ENCODE data around the gene EFNB1. TPM values are rescaled to one million over a fixed set of nuclear protein-coding genes. Genes with fewer than 3 reads are reported as not detected.

Gene EFNB1
- total and polyA plus RNA-seq, 2 of the 4 experiments (the other 2 are of a cell fraction): 17.9 to 26.8 TPM

- in situ Hi-C loops (cut with MboI; ENCODE audit: low sequenced_read_pairs): loop anchor here (25.0 kb wide), 1 partner anchor 197 kb away; no protein-coding TSS in a partner anchor
- Histone ChIP-seq H3K9me3 (ENCODE audit: control insufficient read depth, insufficient read depth, low read length) (no peaks in the 10 kb centered on the region), H3K18ac (ENCODE audit: low read depth, low read length) (no peak overlapping the region), H3K23ac (ENCODE audit: low read depth, low read length) (no peak overlapping the region), H3K4ac (ENCODE audit: low read depth, low read length) (no peak overlapping the region), H2BK120ac (ENCODE audit: low read depth, low read length) (no peak overlapping the region), H2BK20ac (ENCODE audit: low read depth, low read length) (no peak overlapping the region), H2AK9ac (replicated peaks; ENCODE audit: low read depth, low read length, poor library complexity) (no peak overlapping the region), H2BK15ac (ENCODE audit: low read depth, low read length) (no peak overlapping the region), H2AFZ (replicated peaks; ENCODE audit: low read length, poor library complexity) (peak overlapping the region; percentile 23), H3K27me3 (ENCODE audit: control insufficient read depth, insufficient read depth, low read length) (no peaks in the 10 kb centered on the region; the same call in 1 of the 2 replicates), H3K9ac (ENCODE audit: low read depth, low read length) (no peak overlapping the region), H3K4me1 (ENCODE audit: control insufficient read depth, insufficient read depth, low read length) (peaks cover 3% of the 10 kb centered on the region; the same call in 1 of the 2 replicates), H3K56ac (ENCODE audit: extremely low read depth, insufficient read depth, low read length) (no peak overlapping the region), H2BK5ac (ENCODE audit: low read depth, low read length, poor library complexity, severe bottlenecking) (no peak overlapping the region), H3K4me2 (ENCODE audit: low read depth, low read length) (no peak overlapping the region), H4K91ac (ENCODE audit: insufficient read depth, low read depth, low read length) (no peak overlapping the region), H3K79me1 (ENCODE audit: low read depth in 1 of 2, low read length in 2 of 2) (peaks cover 0 to 24% of the 10 kb centered on the region in 2 experiments; a peak in 2 of 4 replicates), H4K20me1 (ENCODE audit: insufficient read depth, low read length) (peaks cover 28% of the 10 kb centered on the region), H2AK5ac (ENCODE audit: low read depth, low read length) (no peak overlapping the region), H3K9me1 (ENCODE audit: insufficient read depth, low read length) (peaks cover 5% of the 10 kb centered on the region; the same call in 1 of the 2 replicates), H3K27ac (ENCODE audit: insufficient read depth, low read length) (no peak overlapping the region), H3K36me3 (ENCODE audit: control insufficient read depth, insufficient read depth, low read length) (peaks cover 22% of the 10 kb centered on the region; the same call in 1 of the 2 replicates), H3K4me3 (ENCODE audit: insufficient read depth, low read depth, low read length) (no peak overlapping the region), H3K14ac (replicated peaks; ENCODE audit: low read depth, low read length) (no peak overlapping the region), H4K5ac (ENCODE audit: low read depth, low read length) (no peak overlapping the region), H4K8ac (ENCODE audit: low read depth in 2 of 2, low read length in 2 of 2) (no peak overlapping the region)
- intact Hi-C loops (cut with micrococcal nuclease): no loop called here
- WGBS, 2 experiments (ENCODE audit: extremely low coverage in 2 of 2, insufficient read length in 1 of 2): 98% methylated on average over 10 of the region's 22 CpGs; no CpG with 5 or more reads in 1 of the 2 experiments
- no TSS peak for BruUV-seq (replicated peaks)
- ATAC-seq (ENCODE audit: low read depth): no peak
- TF ChIP-seq RCOR1 (IDR thresholded peaks at IDR 0.05; ENCODE audit: insufficient replicate concordance, low read length): no peak
- peak; percentile 36; the same call in 1 of the 2 replicates for TF ChIP-seq CEBPB (IDR thresholded peaks at IDR 0.05; ENCODE audit: low read depth, low read length)
- no peak for DNase-seq
- ChIA-PET CTCF (no interaction called here), POLR2A (ENCODE audit: unreplicated experiment) (no interaction called here)
- dilution Hi-C loops (cut with HindIII; ENCODE audit: low sequenced_read_pairs, unreplicated experiment): no loop called here
Measured at GRCh38 chrX:68840256-68840655, 11.4 kb downstream of the EFNB1 start.
